PC-9 (cell line): ENCODE measurements around the gene R3HCC1L.

Source experiments
- EZH2 ChIP-seq: fragments of 200-600 bp; sonication (generic); IDR thresholded peaks from 2 replicates; pipeline ENCODE4 v1.8.0; 2017; ENCODE audit warnings: antibody characterized with exemption, low read depth
- TF ChIP-seq, protein P1 (sequence below): fragments of 200-600 bp; sonication (generic); conservative IDR thresholded peaks from 2 replicates; pipeline ENCODE4 v1.6.1; 2017; ENCODE audit warnings: mixed run types, antibody characterized with exemption, mild to moderate bottlenecking, moderate library complexity

- TF ChIP-seq, protein P1, sequence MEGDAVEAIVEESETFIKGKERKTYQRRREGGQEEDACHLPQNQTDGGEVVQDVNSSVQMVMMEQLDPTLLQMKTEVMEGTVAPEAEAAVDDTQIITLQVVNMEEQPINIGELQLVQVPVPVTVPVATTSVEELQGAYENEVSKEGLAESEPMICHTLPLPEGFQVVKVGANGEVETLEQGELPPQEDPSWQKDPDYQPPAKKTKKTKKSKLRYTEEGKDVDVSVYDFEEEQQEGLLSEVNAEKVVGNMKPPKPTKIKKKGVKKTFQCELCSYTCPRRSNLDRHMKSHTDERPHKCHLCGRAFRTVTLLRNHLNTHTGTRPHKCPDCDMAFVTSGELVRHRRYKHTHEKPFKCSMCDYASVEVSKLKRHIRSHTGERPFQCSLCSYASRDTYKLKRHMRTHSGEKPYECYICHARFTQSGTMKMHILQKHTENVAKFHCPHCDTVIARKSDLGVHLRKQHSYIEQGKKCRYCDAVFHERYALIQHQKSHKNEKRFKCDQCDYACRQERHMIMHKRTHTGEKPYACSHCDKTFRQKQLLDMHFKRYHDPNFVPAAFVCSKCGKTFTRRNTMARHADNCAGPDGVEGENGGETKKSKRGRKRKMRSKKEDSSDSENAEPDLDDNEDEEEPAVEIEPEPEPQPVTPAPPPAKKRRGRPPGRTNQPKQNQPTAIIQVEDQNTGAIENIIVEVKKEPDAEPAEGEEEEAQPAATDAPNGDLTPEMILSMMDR, result no peak
- TF ChIP-seq EZH2, result no peak
Observed at GRCh38 chr10:98213740-98214139, 79.3 kb downstream of the R3HCC1L start.
